Measurements from ENCODE around the gene ZIC2.
"Not testable (repeated sequence)": the region's sequence is repeated elsewhere in the genome, so short reads cannot be mapped to it uniquely, and the experiment has no call there.

The ZIC2 gene

DNA sequence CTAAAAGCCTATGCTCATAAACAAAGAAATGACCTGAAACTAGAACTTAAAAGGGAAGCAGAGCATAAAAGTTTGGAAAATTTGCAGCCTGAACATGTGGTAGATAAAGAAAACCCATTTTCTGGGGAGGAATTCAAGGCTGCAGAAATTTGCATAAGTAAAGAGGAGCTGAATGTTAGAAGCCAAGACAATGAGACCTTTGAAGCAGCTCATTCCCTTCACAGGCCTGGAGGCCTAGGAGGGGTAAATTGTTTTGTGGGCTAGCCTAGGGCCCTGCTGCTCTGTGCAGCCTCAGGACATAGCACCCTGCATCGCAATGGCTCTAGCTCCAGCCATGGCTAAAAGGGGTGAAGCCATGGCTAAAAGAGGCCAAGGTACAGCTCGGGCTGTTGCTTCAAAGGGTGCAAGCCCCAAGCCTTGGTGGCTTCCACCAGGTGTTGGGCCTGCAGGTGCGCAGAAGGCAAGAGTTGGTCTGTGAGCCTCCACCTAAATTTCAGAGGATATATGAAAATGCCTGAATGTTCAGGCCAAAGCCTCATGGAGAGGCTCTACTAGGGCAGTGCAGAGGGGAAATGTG is 38.3 kb downstream of the ZIC2 start:
- no peak for DNase-seq (ENCODE audit: low spot score)

DNA sequence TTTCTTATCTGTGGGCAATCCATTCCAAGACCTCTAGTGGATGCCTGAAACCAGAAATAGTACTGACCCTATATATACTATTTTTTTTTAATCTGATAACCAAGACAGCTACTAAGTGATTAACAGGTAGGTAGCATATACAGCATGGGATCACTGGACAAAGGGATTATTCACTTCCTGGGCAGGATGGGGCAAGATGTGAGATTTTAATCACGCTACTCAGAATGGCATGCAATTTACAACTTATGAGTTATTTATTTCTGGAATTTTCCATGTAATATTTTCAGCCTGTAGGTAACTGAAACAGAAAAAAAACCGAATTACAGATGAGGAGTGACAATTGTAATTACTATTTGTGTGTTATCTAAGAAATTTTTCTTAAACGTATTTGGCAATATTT is 41.2 kb downstream of the ZIC2 start:
- DNase-seq (ENCODE audit: low spot score) = no peak

DNA sequence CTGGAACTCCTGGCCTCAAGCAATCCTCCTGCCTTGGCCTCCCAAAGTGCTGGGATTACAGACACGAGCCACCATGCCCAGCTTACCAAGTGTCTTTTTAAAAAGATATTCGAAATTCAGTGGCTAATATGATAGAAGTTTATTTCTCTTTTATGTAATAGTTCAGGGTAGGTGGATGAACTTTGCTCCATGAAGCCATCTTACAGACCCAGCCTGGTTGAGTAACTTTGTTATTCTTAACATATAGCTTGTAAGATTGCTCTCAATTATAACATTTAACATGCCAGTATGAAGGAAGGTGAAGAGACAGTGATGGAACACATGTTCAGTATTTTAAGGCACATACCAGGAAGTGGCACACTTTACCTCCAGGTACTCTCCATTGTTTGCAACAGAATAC is 42.4 kb downstream of the ZIC2 start:
- no peak for DNase-seq (ENCODE audit: low spot score)

DNA sequence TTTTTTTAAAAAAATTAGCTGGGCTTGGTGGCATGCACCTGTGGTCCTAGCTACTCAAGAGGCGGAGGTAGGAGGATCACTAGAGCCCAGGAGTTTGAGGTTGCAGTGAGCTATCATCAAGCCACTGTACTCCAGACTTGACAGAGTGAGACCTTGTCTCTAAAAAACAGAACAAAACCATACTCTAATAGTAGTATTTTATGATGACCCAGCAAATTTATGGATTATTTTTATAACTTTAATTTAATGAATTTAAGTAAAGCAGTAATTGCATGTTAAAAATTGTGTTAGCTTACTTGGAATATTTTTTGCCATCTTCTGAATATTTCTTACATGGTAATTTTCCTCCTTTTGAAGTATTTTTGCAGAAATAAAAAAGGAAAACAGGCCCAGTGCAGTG is 48.3 kb downstream of the ZIC2 start:
- DNase-seq (ENCODE audit: low spot score) = no peak

DNA sequence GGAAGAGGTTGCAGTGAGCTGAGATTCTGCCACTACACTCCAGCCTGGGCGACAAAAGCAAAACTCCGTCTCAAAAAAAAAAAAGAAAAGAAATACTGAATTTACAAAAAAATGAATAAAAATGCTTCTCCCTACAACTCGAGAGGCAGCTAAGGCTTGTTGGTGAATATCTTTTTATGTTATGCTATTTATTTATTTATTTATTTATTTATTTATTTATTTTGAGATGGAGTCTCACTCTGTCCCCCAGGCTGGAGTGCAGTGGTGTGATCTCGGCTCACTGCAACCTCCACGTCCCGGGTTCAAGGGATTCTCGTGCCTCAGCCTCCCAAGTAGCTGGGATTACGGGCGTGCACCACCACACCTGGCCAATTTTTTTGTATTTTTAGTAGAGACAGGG is 51.1 kb downstream of the ZIC2 start:
- DNase-seq (ENCODE audit: low spot score) = not testable (repeated sequence)

DNA sequence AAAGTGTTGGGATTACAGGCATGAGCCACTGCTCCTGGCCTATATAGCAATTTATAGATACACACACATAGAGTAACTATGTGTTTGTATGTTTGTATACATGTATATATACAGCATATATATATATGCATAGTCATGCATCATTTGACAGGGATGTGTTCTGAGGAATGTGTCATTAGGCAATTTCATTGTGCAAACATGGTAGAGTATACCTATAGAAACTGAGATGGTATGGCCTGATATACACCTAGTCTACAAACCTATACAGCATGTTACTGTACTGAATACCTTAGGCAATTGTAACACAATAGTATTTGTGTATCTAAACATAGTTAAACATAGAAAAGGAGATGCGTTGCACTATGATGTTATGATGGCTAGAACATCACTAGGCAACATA is 54.4 kb downstream of the ZIC2 start:
- DNase-seq (ENCODE audit: low spot score) = no peak
